KMS-11 (cell line): ENCODE data around the gene PFKL.

Experiments
- H2AFZ ChIP-seq: fragments of 200-600 bp; sonication (generic); 2 replicates; pipeline ENCODE4 v1.6.1; 2016; ENCODE audit warnings: antibody characterized with exemption, mixed run types, low read depth
- H3K27ac ChIP-seq: fragments of 200-600 bp; sonication (generic); 2 replicates; pipeline ENCODE4 v1.6.1; 2016; ENCODE audit warnings: mild to moderate bottlenecking, mixed run types
- H3K27me3 ChIP-seq: fragments of 200-600 bp; sonication (generic); 2 replicates; pipeline ENCODE4 v1.6.1; 2017; ENCODE audit warnings: mild to moderate bottlenecking, low read depth, mixed run types, moderate library complexity; ENCODE audit not compliant: insufficient read depth
- H3K36me3 ChIP-seq: fragments of 200-600 bp; sonication (generic); 2 replicates; pipeline ENCODE4 v1.6.1; 2017; ENCODE audit warnings: mild to moderate bottlenecking, mixed run types; ENCODE audit not compliant: insufficient read depth
- H3K4me1 ChIP-seq: fragments of 200-600 bp; sonication (generic); 2 replicates; pipeline ENCODE4 v1.6.1; 2016; ENCODE audit warnings: mild to moderate bottlenecking, low read depth, mixed run types; ENCODE audit not compliant: poor library complexity, severe bottlenecking
- H3K4me2 ChIP-seq: fragments of 200-600 bp; sonication (generic); 2 replicates; pipeline ENCODE4 v1.7.0; 2016; ENCODE audit warnings: mild to moderate bottlenecking, mixed run types
- H3K4me3 ChIP-seq: fragments of 200-600 bp; sonication (generic); IDR thresholded peaks from 2 replicates; pipeline ENCODE4 v1.6.1; 2017; ENCODE audit warnings: low read depth, low read length, mixed read lengths; ENCODE audit not compliant: insufficient read depth
- H3K79me2 ChIP-seq: fragments of 200-600 bp; sonication (generic); 2 replicates; pipeline ENCODE4 v1.6.1; 2016; ENCODE audit warnings: low read depth, mixed run types; ENCODE audit not compliant: insufficient read depth
- H3K9ac ChIP-seq: fragments of 200-600 bp; sonication (generic); 2 replicates; pipeline ENCODE4 v1.6.1; 2016; ENCODE audit warnings: mild to moderate bottlenecking, mixed run types
- H4K20me1 ChIP-seq: fragments of 200-600 bp; sonication (generic); 2 replicates; pipeline ENCODE4 v1.6.1; 2016; ENCODE audit warnings: mild to moderate bottlenecking, mixed run types; ENCODE audit not compliant: insufficient read depth
- TF ChIP-seq, protein P1 (sequence below): fragments of 200-600 bp; sonication (generic); conservative IDR thresholded peaks from 2 replicates; pipeline ENCODE4 v1.6.1; 2017; ENCODE audit warnings: low read depth, mild to moderate bottlenecking, antibody characterized with exemption, low read length, moderate library complexity, mixed read lengths

The PFKL gene

DNA sequence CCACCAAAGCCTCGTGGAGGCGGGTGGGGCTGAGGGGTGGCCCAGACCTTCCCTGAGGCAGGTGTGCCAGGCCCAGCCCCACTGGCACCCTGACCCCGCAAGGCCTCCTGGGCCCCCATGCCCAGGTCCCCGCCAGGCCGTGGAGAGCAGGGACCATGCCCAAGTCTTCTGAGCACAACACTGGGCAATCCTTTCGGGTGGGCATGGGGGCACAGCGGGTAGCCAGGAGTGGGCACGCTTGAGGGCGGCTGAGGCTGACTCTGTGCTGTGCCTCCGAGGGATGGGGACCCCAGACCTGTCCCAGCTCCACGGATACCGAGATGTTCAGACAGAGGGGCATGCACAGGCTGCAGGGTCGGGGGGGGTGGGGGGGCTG, 26.4 kb downstream of the PFKL start:
- no peak overlapping the region for H3K9ac ChIP-seq
- H3K4me2 ChIP-seq, result no peak overlapping the region
- H3K27ac ChIP-seq, result no peak overlapping the region
- H3K36me3 ChIP-seq, result no peaks in the 10 kb centered on the region
- TF ChIP-seq, protein P1, sequence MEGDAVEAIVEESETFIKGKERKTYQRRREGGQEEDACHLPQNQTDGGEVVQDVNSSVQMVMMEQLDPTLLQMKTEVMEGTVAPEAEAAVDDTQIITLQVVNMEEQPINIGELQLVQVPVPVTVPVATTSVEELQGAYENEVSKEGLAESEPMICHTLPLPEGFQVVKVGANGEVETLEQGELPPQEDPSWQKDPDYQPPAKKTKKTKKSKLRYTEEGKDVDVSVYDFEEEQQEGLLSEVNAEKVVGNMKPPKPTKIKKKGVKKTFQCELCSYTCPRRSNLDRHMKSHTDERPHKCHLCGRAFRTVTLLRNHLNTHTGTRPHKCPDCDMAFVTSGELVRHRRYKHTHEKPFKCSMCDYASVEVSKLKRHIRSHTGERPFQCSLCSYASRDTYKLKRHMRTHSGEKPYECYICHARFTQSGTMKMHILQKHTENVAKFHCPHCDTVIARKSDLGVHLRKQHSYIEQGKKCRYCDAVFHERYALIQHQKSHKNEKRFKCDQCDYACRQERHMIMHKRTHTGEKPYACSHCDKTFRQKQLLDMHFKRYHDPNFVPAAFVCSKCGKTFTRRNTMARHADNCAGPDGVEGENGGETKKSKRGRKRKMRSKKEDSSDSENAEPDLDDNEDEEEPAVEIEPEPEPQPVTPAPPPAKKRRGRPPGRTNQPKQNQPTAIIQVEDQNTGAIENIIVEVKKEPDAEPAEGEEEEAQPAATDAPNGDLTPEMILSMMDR, result no peak
- no peaks in the 10 kb centered on the region for H3K79me2 ChIP-seq
- H4K20me1 ChIP-seq, result no peaks in the 10 kb centered on the region
- no peaks in the 10 kb centered on the region for H3K4me1 ChIP-seq
- no peak overlapping the region for H3K4me3 ChIP-seq
- H2AFZ ChIP-seq, result no peak overlapping the region
- H3K27me3 ChIP-seq, result no peaks in the 10 kb centered on the region

DNA sequence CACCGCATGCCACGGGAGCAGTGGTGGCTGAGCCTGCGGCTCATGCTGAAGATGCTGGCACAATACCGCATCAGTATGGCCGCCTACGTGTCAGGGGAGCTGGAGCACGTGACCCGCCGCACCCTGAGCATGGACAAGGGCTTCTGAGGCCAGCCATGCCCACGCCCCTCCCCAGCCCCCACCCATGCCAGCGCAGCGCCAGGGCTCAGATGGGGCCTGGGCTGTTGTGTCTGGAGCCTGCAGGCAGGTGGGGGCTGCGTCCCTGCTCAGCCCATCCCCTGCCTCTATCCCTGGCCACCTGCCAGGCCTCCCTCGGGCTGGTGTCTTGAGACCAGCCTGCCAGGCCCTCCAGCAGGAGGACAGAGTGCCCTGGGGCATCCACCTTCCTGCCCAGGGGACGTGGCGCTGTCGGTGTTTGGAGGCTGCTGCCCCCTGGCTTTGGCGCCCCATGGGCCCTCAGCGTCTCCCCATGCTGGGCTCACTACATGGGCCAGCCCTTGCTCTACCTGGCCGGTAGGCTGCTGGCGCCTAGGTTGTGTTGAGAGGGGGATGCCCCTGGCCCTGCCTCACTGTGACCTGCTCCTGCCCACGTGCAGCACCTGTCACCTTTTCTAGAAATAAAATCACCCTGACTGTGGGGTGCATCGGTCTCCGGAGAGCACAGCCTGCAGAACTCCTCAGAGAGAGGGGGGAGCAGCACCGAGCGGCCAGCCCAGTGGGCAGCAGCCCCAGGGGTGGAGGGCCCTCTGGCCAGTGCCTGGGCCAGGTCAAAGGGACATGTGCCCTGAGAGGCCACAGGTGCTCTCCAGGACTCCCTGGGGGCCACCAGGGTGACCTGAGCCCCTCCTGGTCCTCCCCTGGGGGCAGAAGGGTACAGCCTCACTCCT, 27.1 kb downstream of the PFKL start:
- Histone ChIP-seq H3K4me2 (no peak overlapping the region), H3K4me1 (no peaks in the 10 kb centered on the region), H3K36me3 (no peaks in the 10 kb centered on the region), H3K4me3 (no peak overlapping the region), H4K20me1 (no peaks in the 10 kb centered on the region), H3K27me3 (no peaks in the 10 kb centered on the region), H2AFZ (no peak overlapping the region), H3K27ac (no peak overlapping the region), H3K9ac (no peak overlapping the region), H3K79me2 (no peaks in the 10 kb centered on the region)
- TF ChIP-seq, protein P1, result no peak

DNA sequence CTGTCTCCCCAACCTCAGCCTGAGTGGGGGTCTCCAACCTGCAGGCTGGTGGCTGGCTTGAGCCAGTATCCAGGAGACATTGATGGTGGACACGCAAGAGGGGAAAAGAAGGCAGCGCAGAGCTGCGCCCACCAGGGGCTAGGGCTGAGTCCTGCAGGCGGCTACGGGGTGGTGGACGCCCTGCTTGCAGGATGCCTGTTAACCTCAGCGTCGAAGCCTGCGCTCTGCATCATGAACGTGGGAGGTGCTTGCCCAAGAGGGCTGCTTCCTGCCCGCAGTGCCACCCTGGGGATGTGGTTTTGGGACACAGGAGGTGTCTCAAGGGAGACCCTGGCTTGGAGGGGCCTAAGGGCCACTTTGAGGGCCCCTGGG, 27.7 kb downstream of the PFKL start:
- Histone ChIP-seq H2AFZ (no peak overlapping the region), H4K20me1 (no peaks in the 10 kb centered on the region), H3K9ac (no peak overlapping the region), H3K27ac (no peak overlapping the region), H3K4me1 (no peaks in the 10 kb centered on the region), H3K4me3 (no peak overlapping the region), H3K27me3 (no peaks in the 10 kb centered on the region), H3K36me3 (no peaks in the 10 kb centered on the region), H3K79me2 (no peaks in the 10 kb centered on the region), H3K4me2 (no peak overlapping the region)
- TF ChIP-seq, protein P1, result no peak

DNA sequence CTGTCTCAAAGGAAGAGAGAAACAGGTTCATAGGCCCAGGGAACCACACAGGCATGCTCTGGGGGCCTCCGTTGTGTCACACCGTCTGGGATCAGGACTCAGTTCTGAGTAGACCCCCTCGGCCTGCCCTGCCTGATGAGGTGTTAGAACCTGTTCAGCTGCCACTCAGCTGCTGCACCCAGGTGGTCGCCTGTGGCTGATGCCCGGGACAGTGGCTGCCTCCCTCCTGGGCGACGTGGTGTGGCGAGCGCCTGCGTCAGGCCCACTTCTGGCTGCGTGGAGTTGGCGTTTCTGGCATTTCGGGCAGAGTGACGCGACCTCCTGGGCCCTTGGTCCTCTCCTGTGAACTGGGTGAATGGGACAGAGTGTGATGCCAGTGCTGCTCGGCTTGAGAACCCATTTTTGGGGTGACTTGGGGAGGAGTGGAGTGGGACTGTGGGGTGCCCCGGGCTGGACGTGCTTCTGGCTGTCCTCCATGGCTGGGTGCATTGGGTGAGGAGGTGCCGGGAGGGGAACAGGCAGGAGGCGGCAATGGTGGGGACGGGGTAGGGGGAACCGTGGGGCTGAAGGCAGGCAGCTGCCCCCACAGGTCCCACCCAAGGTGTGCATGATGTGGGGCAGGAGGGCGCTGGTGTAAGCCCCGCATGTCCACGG, 28.5 kb downstream of the PFKL start:
- TF ChIP-seq, protein P1, result no peak
- Histone ChIP-seq H3K9ac (no peak overlapping the region), H3K36me3 (no peaks in the 10 kb centered on the region), H2AFZ (no peak overlapping the region), H3K79me2 (no peaks in the 10 kb centered on the region), H3K27me3 (no peaks in the 10 kb centered on the region), H4K20me1 (no peaks in the 10 kb centered on the region), H3K4me2 (no peak overlapping the region), H3K27ac (no peak overlapping the region), H3K4me3 (no peak overlapping the region), H3K4me1 (no peaks in the 10 kb centered on the region)
